Measurements from ENCODE around the gene GPR137B.

DNA sequence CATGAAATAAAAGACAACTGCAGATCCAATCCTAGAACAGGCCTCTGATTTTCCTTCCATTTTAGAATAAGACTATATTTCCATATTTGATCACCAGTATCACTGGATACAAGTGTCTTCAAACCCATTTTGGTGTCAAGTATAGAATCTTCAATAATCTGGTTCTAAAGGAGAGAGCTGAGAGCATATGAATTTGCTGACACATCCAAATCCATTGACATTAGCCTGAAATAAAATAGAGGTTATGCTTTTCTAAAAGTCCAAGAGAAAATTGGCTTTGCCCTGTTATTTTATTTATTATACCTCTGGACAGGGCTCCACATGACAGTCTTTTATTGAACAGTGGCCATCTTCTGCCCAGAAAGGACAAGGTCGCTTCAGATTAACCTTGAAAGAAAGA lies 110.8 kb downstream of the GPR137B start:
- TF ChIP-seq HNRNPLL (IDR thresholded peaks at IDR 0.05; ENCODE audit: low read depth, low read length, poor library complexity, severe bottlenecking): no peak
- no peak for TF ChIP-seq KLF16 (CRISPR knock-in tag; IDR thresholded peaks at IDR 0.05)
- TF ChIP-seq HDAC6 (IDR thresholded peaks at IDR 0.05; ENCODE audit: low read depth, low read length): no peak
- TF ChIP-seq POLR2A (IDR thresholded peaks at IDR 0.05; ENCODE audit: insufficient read depth in 1 of 2, low read depth in 2 of 2, low read length in 2 of 2): no peak
- TF ChIP-seq NR2C2 (CRISPR knock-in tag; IDR thresholded peaks at IDR 0.05; ENCODE audit: borderline replicate concordance): no peak
- no peak for TF ChIP-seq ZKSCAN1 (IDR thresholded peaks at IDR 0.05; ENCODE audit: low read length)
- TF ChIP-seq BHLHE40 (IDR thresholded peaks at IDR 0.05; ENCODE audit: low read length): no peak
- no peak for TF ChIP-seq ERF (CRISPR knock-in tag; IDR thresholded peaks at IDR 0.05)
- TF ChIP-seq, protein P1, sequence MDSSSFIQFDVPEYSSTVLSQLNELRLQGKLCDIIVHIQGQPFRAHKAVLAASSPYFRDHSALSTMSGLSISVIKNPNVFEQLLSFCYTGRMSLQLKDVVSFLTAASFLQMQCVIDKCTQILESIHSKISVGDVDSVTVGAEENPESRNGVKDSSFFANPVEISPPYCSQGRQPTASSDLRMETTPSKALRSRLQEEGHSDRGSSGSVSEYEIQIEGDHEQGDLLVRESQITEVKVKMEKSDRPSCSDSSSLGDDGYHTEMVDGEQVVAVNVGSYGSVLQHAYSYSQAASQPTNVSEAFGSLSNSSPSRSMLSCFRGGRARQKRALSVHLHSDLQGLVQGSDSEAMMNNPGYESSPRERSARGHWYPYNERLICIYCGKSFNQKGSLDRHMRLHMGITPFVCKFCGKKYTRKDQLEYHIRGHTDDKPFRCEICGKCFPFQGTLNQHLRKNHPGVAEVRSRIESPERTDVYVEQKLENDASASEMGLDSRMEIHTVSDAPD (CRISPR knock-in tag; IDR thresholded peaks at IDR 0.05): no peak
- TF ChIP-seq, protein P2, sequence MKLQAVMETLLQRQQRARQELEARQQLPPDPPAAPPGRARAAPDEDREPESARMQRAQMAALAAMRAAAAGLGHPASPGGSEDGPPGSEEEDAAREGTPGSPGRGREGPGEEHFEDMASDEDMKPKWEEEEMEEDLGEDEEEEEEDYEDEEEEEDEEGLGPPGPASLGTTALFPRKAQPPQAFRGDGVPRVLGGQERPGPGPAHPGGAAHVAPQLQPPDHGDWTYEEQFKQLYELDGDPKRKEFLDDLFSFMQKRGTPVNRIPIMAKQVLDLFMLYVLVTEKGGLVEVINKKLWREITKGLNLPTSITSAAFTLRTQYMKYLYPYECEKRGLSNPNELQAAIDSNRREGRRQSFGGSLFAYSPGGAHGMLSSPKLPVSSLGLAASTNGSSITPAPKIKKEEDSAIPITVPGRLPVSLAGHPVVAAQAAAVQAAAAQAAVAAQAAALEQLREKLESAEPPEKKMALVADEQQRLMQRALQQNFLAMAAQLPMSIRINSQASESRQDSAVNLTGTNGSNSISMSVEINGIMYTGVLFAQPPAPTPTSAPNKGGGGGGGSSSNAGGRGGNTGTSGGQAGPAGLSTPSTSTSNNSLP (IDR thresholded peaks at IDR 0.05; ENCODE audit: low read depth, low read length): no peak

Measured in HepG2 (cell line).